ENCODE results near the gene CILP. TPM values are rescaled to one million over a fixed set of nuclear protein-coding genes. Genes with fewer than 3 reads are reported as not detected.

Gene CILP, protein sequence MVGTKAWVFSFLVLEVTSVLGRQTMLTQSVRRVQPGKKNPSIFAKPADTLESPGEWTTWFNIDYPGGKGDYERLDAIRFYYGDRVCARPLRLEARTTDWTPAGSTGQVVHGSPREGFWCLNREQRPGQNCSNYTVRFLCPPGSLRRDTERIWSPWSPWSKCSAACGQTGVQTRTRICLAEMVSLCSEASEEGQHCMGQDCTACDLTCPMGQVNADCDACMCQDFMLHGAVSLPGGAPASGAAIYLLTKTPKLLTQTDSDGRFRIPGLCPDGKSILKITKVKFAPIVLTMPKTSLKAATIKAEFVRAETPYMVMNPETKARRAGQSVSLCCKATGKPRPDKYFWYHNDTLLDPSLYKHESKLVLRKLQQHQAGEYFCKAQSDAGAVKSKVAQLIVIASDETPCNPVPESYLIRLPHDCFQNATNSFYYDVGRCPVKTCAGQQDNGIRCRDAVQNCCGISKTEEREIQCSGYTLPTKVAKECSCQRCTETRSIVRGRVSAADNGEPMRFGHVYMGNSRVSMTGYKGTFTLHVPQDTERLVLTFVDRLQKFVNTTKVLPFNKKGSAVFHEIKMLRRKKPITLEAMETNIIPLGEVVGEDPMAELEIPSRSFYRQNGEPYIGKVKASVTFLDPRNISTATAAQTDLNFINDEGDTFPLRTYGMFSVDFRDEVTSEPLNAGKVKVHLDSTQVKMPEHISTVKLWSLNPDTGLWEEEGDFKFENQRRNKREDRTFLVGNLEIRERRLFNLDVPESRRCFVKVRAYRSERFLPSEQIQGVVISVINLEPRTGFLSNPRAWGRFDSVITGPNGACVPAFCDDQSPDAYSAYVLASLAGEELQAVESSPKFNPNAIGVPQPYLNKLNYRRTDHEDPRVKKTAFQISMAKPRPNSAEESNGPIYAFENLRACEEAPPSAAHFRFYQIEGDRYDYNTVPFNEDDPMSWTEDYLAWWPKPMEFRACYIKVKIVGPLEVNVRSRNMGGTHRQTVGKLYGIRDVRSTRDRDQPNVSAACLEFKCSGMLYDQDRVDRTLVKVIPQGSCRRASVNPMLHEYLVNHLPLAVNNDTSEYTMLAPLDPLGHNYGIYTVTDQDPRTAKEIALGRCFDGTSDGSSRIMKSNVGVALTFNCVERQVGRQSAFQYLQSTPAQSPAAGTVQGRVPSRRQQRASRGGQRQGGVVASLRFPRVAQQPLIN
- total RNA-seq = 100 to 1,000 TPM in 2 of 4 donors, 10 to 100 TPM in 2; 40.4 to 166 (median 93.8) TPM

DNA sequence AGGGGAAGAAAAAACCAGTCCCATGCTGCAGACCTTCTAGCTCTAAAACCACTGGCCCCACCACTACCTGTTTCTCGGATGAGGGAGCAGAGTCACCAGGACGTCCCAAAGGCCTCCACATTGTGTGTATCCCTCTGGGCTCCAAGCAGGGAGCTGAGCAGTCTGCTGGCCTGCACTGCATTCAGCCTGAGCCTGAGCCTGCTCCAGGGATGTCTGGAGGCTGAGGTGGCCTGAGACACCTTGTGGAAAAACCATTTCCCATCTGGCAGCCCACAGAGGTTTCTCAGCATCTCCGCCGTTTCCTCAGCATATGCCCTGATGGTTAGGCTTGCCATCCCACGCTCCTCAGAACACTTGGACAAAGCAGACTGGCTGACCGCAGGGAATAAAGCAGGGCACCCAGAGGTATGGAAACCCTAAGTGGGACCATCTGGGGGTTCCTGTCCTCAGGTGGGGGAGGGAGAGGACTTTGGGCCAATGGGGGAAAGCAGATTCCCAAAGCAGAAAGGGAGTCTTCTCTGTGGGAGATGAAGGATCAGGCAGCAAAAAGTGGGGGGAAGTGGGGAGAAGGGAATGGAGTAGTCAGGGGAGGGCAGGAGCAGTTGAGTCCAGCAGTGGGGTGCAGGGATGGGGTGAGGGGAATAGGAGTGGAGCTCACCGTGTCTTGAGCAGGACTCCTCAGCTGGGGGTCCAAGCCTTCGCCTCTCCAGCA, at the start of gene CILP:
Gene CILP, minus strand, starts transcription at position 704 of the 712 bp plus-strand sequence. CDS start 1,718 bp downstream, outside the sequence.
- DNase-seq (ENCODE audit: extremely low spot score) = no peak
- Histone ChIP-seq H3K27me3 (no peaks in the 10 kb centered on the region), H3K4me1 (peaks cover 8 to 18% (median 10%) of the 10 kb centered on the region in 4 donors), H3K27ac (replicated peaks in 1 of 4) (peak within 1 kb of the TSS in 3 of 4 donors; percentile 33 to 68 (median 43)), H3K4me3 (peak within 1 kb of the TSS; percentile 11 to 30 (median 24)), H3K36me3 (no peaks in the 10 kb centered on the region), H3K9me3 (no peaks in the 10 kb centered on the region)
- intact Hi-C loops (cut with DNase I) = no loop called here
- TF ChIP-seq POLR2AphosphoS5 (IDR thresholded peaks at IDR 0.05) (peak in 1 of 2 donors; percentile 20), EP300 (IDR thresholded peaks at IDR 0.05) (no peak)
- WGBS = 68% methylated on average over 6 of the region's 8 CpGs

DNA sequence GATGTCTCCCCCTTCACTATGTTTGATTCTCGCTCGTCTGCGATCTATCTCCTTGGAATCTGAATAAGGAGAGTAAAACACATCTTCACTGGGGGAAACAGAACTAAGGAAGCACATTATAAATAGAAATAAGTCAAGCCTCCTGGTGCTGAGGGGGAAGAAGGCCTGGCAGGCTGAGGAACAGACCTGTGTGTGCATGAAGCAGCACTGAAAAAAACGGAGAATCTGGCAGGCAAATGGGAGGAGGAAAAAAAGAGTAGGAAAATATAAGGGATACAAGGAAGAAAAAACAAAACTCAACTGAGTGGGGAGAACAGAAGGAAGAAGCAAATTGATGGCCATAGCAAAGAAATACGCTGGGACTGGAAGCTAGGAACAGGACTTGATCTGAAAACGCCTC, 49.7 kb upstream of the CILP start:
- intact Hi-C loops (cut with DNase I) = no loop called here
- H3K27ac ChIP-seq (replicated peaks in 1 of 4) = peak overlapping the region; percentile 81 to 92 (median 86)
- DNase-seq (ENCODE audit: extremely low spot score) = no peak
- no peak for TF ChIP-seq POLR2A (IDR thresholded peaks at IDR 0.05; ENCODE audit: low read depth)
- TF ChIP-seq, protein P1, sequence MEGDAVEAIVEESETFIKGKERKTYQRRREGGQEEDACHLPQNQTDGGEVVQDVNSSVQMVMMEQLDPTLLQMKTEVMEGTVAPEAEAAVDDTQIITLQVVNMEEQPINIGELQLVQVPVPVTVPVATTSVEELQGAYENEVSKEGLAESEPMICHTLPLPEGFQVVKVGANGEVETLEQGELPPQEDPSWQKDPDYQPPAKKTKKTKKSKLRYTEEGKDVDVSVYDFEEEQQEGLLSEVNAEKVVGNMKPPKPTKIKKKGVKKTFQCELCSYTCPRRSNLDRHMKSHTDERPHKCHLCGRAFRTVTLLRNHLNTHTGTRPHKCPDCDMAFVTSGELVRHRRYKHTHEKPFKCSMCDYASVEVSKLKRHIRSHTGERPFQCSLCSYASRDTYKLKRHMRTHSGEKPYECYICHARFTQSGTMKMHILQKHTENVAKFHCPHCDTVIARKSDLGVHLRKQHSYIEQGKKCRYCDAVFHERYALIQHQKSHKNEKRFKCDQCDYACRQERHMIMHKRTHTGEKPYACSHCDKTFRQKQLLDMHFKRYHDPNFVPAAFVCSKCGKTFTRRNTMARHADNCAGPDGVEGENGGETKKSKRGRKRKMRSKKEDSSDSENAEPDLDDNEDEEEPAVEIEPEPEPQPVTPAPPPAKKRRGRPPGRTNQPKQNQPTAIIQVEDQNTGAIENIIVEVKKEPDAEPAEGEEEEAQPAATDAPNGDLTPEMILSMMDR (IDR thresholded peaks at IDR 0.05) = no peak
- no peak for TF ChIP-seq EP300 (IDR thresholded peaks at IDR 0.05)
- H3K9me3 ChIP-seq = no peaks in the 10 kb centered on the region
- no peaks in the 10 kb centered on the region for H3K27me3 ChIP-seq
- H3K4me1 ChIP-seq = peaks cover 9 to 79% (median 64%) of the 10 kb centered on the region in 4 donors
- H3K36me3 ChIP-seq = peaks cover 0 to 73% (median 28%) of the 10 kb centered on the region in 4 donors
- H3K4me3 ChIP-seq = no peak overlapping the region
- 91% methylated on average over 6 of the region's 6 CpGs for WGBS

DNA sequence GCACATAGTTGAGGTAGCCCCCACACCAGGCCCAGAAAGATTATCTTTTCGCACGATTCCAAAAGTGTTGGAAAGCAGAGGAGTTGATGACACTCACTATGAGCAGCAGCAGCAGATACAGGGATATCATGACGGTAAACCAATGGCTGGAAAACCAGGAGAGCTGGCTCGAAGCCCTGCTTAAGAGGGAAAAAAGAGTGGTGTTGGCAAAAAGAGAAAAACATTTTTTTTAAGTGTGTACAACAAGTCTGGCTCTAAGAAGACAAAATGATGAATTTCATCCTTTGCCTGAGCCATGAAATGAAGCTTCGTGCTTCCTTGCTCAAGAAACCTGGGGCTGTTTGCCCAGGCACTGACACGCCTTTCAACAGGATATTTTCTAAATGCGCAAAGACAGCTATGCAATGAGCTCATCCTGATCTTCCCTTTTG, 48.1 kb upstream of the CILP start:
- H3K27me3 ChIP-seq = no peaks in the 10 kb centered on the region
- TF ChIP-seq, protein P1 (IDR thresholded peaks at IDR 0.05) = no peak
- peak; percentile 56 to 58 for TF ChIP-seq POLR2AphosphoS5 (IDR thresholded peaks at IDR 0.05)
- peak overlapping the region in 1 of 4 donors; percentile 28 for H3K4me3 ChIP-seq
- no peak for DNase-seq (ENCODE audit: extremely low spot score)
- peak overlapping the region; percentile 81 to 92 (median 86) for H3K27ac ChIP-seq (replicated peaks in 1 of 4)
- H3K36me3 ChIP-seq = peaks cover 0 to 65% (median 25%) of the 10 kb centered on the region in 4 donors
- intact Hi-C loops (cut with DNase I) = no loop called here
- H3K9me3 ChIP-seq = no peaks in the 10 kb centered on the region
- H3K4me1 ChIP-seq = peaks cover 9 to 76% (median 61%) of the 10 kb centered on the region in 4 donors
- 35% methylated on average over 7 of the region's 7 CpGs for WGBS

DNA sequence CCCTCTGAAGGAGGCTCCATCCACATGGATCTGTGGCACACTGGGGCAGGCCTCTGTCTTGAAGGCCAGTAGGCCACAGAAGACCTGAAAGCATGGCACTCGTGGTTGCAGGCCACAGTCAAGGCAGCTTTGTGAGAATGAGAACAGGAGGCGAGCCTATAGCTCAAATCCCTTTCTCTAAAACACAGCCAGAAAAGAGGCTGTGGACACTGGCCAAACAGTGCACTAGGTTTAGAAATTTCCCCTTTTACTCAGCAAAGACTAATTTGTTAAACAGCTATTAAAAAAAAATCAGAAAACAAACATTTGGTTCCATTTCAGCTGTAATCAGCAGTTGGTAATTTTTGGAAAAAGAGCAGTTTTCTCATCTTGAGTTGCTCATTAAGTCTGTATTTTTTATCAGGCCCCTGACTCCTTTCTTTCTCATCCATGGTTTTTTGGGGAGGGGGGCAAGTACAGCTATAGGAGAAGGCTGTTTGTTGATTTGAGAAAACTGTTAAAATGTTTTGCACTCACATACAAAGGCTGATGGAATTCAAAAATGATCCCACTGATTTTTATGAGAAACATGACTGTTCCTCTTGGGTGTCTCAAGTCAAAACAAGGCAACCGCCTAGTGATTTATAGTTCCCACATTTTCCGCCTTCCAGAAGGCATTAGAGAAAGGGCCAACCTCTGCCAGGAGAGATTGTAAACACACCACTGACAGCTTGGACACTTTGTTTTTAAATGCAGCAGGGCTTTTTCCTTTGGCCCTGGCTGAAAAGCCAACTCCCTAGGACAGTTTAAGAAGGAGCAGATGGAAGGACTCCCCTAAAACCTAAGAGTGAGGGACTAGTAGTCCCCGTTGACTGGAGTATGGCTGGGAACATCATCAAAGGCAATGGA, 47.3 kb upstream of the CILP start:
- WGBS = 32% methylated on average over 5 of the region's 5 CpGs
- intact Hi-C loops (cut with DNase I) = no loop called here
- Histone ChIP-seq H3K36me3 (peaks cover 0 to 59% (median 25%) of the 10 kb centered on the region in 4 donors), H3K27ac (replicated peaks in 1 of 4) (peak overlapping the region; percentile 81 to 92 (median 86)), H3K27me3 (no peaks in the 10 kb centered on the region), H3K9me3 (no peaks in the 10 kb centered on the region), H3K4me1 (peaks cover 9 to 74% (median 64%) of the 10 kb centered on the region in 4 donors), H3K4me3 (peak overlapping the region in 1 of 4 donors; percentile 28)
- TF ChIP-seq POLR2AphosphoS5 (IDR thresholded peaks at IDR 0.05) (peak; percentile 41 to 55), POLR2A (IDR thresholded peaks at IDR 0.05; ENCODE audit: low read depth) (no peak), EP300 (IDR thresholded peaks at IDR 0.05) (no peak)
- TF ChIP-seq, protein P1 (IDR thresholded peaks at IDR 0.05) = no peak
- no peak for DNase-seq (ENCODE audit: extremely low spot score)

Measured in esophagus muscularis mucosa (tissue), 4 donors.